GM21360 (cell line): ENCODE data around the gene DUSP23.

Source experiments
- ATAC-seq: cut with Tn5 transposase; IDR thresholded peaks from one replicate; pipeline ENCODE4 v1.9.1; 2021; ENCODE audit warnings: mild to moderate bottlenecking, moderate library complexity; ENCODE audit not compliant: unreplicated experiment

Gene DUSP23

GRCh38 chr1:159827102-159827490, 46.3 kb downstream of the DUSP23 start:
- ATAC-seq, result no peak

GRCh38 chr1:159827549-159827948, 46.8 kb downstream of the DUSP23 start:
- no peak for ATAC-seq

GRCh38 chr1:159828176-159828575, 47.4 kb downstream of the DUSP23 start:
- no peak for ATAC-seq

DNA sequence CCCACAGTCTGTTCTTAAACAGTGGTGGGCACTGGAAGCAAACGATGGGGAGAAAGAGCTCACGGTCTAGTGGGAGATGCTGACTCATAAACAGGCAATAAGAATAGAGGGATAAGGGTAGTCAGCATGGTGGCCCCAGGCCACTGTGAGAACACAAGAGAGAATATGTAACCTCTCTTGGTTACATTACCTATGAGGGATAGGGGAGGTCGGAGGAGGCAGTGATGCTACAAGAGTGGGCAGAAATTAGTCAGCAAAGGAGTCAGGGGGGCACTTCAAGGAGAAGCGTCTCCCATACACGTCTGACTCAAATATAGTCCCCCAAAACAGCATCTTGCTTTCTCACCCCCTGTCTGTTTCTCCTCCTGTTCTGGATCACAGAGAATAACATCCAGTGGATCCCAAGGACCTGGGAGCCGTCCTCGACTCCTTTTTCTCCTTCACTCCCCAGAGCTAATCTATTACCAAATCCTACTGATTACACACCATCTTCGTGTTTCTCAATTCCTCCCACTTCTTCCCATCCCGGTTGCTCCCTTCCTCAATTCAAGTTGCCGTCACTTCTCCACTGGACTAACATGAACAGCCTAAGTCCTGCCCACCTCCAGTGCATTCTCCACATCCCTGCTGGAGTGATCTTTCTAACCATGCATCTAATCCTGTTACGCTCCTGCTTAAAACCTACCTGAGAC, 48.0 kb downstream of the DUSP23 start:
- no peak for ATAC-seq

DNA sequence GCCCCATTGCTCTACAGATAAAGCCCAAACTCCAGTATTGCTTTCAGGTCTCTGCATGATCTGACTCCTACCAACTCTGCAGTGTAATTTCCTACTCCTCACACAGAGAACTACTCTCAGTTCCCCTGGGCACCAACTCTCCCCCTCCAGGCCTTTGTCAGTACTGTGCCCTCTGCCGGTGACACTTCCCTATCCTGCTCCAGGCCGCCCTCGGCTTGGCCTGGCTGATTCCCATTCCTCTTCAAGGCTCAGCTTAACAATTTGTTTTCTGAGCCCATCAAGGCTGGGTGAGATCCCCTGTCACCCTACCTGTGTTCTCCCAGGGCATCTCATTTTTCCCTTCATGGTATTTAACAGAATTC, 48.5 kb downstream of the DUSP23 start:
- ATAC-seq, result peak; percentile 88

DNA sequence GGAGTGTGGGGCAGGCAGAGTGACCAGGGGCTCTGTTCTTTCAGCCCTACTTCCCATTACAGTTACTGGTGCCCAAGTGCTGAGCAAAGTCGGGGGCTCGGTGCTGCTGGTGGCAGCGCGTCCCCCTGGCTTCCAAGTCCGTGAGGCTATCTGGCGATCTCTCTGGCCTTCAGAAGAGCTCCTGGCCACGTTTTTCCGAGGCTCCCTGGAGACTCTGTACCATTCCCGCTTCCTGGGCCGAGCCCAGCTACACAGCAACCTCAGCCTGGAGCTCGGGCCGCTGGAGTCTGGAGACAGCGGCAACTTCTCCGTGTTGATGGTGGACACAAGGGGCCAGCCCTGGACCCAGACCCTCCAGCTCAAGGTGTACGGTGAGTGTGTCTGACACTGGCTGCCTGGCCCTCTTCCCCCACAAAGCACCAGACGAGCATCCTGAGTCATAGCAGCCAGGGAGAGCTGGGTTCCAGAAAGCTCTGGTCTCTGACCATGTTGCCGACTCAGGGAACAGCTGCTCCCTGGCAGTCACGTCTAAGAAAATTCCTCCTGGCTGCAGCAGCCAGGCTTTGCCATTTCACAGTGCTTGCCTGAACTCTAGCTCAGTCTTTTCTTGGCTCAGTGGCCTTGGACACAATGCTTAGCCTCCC, 49.2 kb downstream of the DUSP23 start:
- no peak for ATAC-seq

DNA sequence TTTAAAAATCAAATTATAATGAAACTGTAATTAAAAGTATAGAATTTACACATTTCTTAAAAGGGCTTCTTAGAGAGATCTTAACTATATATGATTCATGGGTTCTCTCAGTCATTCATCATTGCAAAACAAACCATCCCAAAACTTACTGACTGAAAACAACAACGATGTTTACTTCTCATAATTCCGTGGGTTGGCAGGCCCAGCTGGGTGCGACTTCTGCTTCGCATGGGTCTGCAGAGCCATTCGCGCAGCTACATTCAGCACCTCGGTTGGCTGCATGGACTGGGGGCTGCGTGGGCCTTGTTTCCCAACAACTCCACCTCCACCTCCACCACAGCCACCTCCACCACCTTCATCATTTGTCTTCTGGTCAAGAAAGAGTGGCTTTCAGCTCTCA, 50.0 kb downstream of the DUSP23 start:
- ATAC-seq, result no peak

DNA sequence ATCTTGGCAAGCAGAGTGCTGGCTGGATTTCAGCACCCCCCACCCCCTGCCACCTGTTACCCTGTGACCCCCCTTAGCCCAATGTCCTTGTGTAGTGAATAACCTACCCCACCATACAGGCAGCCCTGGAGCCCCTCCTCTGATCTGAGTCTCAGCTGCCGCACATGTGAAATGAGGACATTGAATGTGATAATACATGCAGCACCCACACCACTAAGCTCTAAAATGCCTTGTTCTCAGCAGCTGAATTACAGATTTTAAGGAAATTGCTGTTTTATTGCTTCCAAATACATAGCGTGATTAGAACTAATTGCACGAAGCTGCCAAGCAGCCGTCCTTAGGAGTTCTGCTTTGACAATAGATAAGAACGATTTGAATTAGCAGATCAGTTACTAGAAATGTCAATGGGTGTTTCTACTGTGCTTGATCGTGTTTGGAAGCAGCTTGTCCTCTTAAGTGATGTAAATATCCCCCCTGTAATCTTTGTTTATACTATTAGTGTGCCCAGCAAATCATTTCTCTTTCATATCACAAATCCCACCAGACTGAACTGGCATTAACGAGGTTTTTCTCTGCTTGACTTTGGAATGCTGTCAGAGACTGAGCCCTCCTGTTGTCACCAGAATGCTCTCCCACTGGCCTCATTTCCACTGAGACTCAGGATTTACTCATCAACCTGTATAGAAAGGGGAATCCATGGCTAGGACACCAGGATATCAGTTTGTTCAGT, 50.8 kb downstream of the DUSP23 start:
- no peak for ATAC-seq
